ENCODE measurements around the gene GNG4.
"Not testable (repeated sequence)": the region's sequence is repeated elsewhere in the genome, so short reads cannot be mapped to it uniquely, and the experiment has no call there.

GNG4 gene

GRCh38 chr1:235582130-235582529, 67.5 kb downstream of the GNG4 start:
- TF ChIP-seq, protein P1, sequence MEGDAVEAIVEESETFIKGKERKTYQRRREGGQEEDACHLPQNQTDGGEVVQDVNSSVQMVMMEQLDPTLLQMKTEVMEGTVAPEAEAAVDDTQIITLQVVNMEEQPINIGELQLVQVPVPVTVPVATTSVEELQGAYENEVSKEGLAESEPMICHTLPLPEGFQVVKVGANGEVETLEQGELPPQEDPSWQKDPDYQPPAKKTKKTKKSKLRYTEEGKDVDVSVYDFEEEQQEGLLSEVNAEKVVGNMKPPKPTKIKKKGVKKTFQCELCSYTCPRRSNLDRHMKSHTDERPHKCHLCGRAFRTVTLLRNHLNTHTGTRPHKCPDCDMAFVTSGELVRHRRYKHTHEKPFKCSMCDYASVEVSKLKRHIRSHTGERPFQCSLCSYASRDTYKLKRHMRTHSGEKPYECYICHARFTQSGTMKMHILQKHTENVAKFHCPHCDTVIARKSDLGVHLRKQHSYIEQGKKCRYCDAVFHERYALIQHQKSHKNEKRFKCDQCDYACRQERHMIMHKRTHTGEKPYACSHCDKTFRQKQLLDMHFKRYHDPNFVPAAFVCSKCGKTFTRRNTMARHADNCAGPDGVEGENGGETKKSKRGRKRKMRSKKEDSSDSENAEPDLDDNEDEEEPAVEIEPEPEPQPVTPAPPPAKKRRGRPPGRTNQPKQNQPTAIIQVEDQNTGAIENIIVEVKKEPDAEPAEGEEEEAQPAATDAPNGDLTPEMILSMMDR (IDR thresholded peaks at IDR 0.05; ENCODE audit: low read depth, low read length): no peak
- TF ChIP-seq POLR2A (IDR thresholded peaks at IDR 0.05; ENCODE audit: extremely low read depth, insufficient read length) (no peak), MAX (IDR thresholded peaks at IDR 0.05; ENCODE audit: low read depth, low read length) (no peak), MYC (IDR thresholded peaks at IDR 0.05; ENCODE audit: low read depth, low read length) (no peak)
- no peak overlapping the region for H3K4me3 ChIP-seq (ENCODE audit: low read depth, low read length)
- no peak for DNase-seq (ENCODE audit: low read depth)

- no peak overlapping the region for H3K4me3 ChIP-seq (ENCODE audit: low read depth, low read length)
- DNase-seq (ENCODE audit: low read depth): no peak
- TF ChIP-seq POLR2A (IDR thresholded peaks at IDR 0.05; ENCODE audit: extremely low read depth, insufficient read length): no peak
- TF ChIP-seq MAX (IDR thresholded peaks at IDR 0.05; ENCODE audit: low read depth, low read length): no peak
- TF ChIP-seq, protein P1 (IDR thresholded peaks at IDR 0.05; ENCODE audit: low read depth, low read length): no peak
- TF ChIP-seq MYC (IDR thresholded peaks at IDR 0.05; ENCODE audit: low read depth, low read length): no peak
Observed at GRCh38 chr1:235579891-235580290, 69.7 kb downstream of the GNG4 start.

DNA sequence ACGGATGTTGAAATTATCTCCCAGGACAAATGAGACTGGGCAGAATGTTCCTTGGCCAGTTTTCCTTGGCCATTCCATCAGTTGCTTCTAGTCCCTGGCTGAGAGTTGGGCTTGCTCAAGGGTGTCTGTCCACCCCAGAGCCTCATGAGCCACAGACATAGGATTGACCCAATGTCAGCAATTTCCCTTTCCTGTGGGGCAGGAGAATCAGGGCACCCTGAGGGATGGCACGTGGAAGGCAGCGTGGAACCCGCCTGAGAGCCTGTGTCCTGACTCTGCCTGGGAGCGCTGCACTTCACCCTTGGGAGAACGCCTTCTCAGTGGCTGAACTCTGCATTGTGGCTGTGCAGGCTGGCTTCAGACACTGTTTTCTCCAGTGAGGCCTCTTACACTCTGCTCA, 74.0 kb downstream of the GNG4 start:
- DNase-seq (ENCODE audit: low read depth): no peak
- H3K4me3 ChIP-seq (ENCODE audit: low read depth, low read length): no peak overlapping the region
- TF ChIP-seq, protein P1 (IDR thresholded peaks at IDR 0.05; ENCODE audit: low read depth, low read length): no peak
- TF ChIP-seq POLR2A (IDR thresholded peaks at IDR 0.05; ENCODE audit: extremely low read depth, insufficient read length) (no peak), MAX (IDR thresholded peaks at IDR 0.05; ENCODE audit: low read depth, low read length) (no peak), MYC (IDR thresholded peaks at IDR 0.05; ENCODE audit: low read depth, low read length) (no peak)

- no peak overlapping the region for H3K4me3 ChIP-seq (ENCODE audit: low read depth, low read length)
- no peak for TF ChIP-seq MYC (IDR thresholded peaks at IDR 0.05; ENCODE audit: low read depth, low read length)
- no peak for TF ChIP-seq MAX (IDR thresholded peaks at IDR 0.05; ENCODE audit: low read depth, low read length)
- TF ChIP-seq, protein P1 (IDR thresholded peaks at IDR 0.05; ENCODE audit: low read depth, low read length): no peak
- no peak for TF ChIP-seq POLR2A (IDR thresholded peaks at IDR 0.05; ENCODE audit: extremely low read depth, insufficient read length)
- DNase-seq (ENCODE audit: low read depth): no peak
Observed at GRCh38 chr1:235573880-235574279, 75.7 kb downstream of the GNG4 start.

DNA sequence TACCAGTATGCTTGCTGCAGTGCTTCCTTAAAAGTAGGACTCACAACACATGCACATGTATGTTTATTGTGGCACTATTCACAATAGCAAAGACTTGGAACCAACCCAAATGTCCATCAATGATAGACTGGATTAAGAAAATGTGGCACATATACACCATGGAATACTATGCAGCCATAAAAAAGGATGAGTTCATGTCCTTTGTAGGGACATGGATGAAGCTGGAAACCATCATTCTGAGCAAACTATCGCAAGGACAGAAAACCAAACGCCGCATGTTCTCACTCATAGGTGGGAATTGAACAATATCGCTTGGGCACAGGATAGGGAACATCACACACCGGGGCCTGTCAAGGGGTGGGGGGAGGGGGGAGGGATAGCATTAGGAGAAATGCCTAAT, 76.6 kb downstream of the GNG4 start:
- DNase-seq (ENCODE audit: low read depth); H3K4me3 ChIP-seq (ENCODE audit: low read depth, low read length): not testable (repeated sequence)

DNA sequence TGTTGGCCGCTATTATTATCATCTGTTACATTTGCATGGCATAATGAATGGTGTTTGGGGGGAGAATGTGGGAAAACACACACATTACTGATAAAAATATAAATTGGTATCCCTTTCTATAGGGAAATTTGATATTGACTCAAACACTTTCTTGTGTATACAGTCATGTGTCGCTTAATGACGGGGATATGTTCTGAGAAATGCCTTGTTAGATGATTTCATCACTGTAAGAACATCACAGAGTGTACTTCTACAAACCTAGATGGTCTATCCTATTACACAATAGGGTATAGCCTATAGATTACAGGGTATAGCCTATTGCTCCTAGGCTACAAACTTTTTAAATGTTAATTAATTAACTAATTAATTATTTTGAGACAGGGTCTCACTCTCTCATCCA, 78.1 kb downstream of the GNG4 start:
- no peak overlapping the region for H3K4me3 ChIP-seq (ENCODE audit: low read depth, low read length)
- TF ChIP-seq MYC (IDR thresholded peaks at IDR 0.05; ENCODE audit: low read depth, low read length) (no peak), POLR2A (IDR thresholded peaks at IDR 0.05; ENCODE audit: extremely low read depth, insufficient read length) (no peak), MAX (IDR thresholded peaks at IDR 0.05; ENCODE audit: low read depth, low read length) (no peak)
- TF ChIP-seq, protein P1 (IDR thresholded peaks at IDR 0.05; ENCODE audit: low read depth, low read length): no peak
- no peak for DNase-seq (ENCODE audit: low read depth)
